ENCODE results near the gene ITGB3.

The ITGB3 gene

GRCh38 chr17:47332287-47332686 is 78.7 kb downstream of the ITGB3 start:
- H3K9me3 Mint-ChIP-seq: no peaks in the 10 kb centered on the region
- peaks cover 26% of the 10 kb centered on the region for H3K36me3 Mint-ChIP-seq (ENCODE audit: low read depth)
- no peak overlapping the region for H3K27ac Mint-ChIP-seq
- H3K27me3 Mint-ChIP-seq: no peaks in the 10 kb centered on the region
- H3K4me3 Mint-ChIP-seq: no peak overlapping the region
- H3K4me1 Mint-ChIP-seq (ENCODE audit: low read depth): no peaks in the 10 kb centered on the region

GRCh38 chr17:47335101-47335936 is 81.7 kb downstream of the ITGB3 start:
- no peaks in the 10 kb centered on the region for H3K9me3 Mint-ChIP-seq
- peaks cover 26% of the 10 kb centered on the region for H3K36me3 Mint-ChIP-seq (ENCODE audit: low read depth)
- H3K4me1 Mint-ChIP-seq (ENCODE audit: low read depth): no peaks in the 10 kb centered on the region
- H3K27me3 Mint-ChIP-seq: no peaks in the 10 kb centered on the region
- no peak overlapping the region for H3K27ac Mint-ChIP-seq
- no peak overlapping the region for H3K4me3 Mint-ChIP-seq

GRCh38 chr17:47338026-47338425 is 84.4 kb downstream of the ITGB3 start:
- no peaks in the 10 kb centered on the region for H3K9me3 Mint-ChIP-seq

GRCh38 chr17:47352848-47353247 is 99.2 kb downstream of the ITGB3 start:
- Mint-ChIP-seq H3K36me3 (ENCODE audit: low read depth) (peaks cover 6% of the 10 kb centered on the region), H3K4me1 (ENCODE audit: low read depth) (no peaks in the 10 kb centered on the region), H3K27me3 (no peaks in the 10 kb centered on the region), H3K27ac (no peak overlapping the region), H3K4me3 (no peak overlapping the region), H3K9me3 (no peaks in the 10 kb centered on the region)

More at GRCh38 chr17:47338026-47338425, 84.4 kb downstream of the ITGB3 start:
- H3K4me1 Mint-ChIP-seq (ENCODE audit: low read depth): no peaks in the 10 kb centered on the region
- H3K4me3 Mint-ChIP-seq: no peak overlapping the region
- no peak overlapping the region for H3K27ac Mint-ChIP-seq
- H3K27me3 Mint-ChIP-seq: no peaks in the 10 kb centered on the region
- peaks cover 23% of the 10 kb centered on the region for H3K36me3 Mint-ChIP-seq (ENCODE audit: low read depth)

GRCh38 chr17:47358652-47359051 is 105.0 kb downstream of the ITGB3 start:
- no peaks in the 10 kb centered on the region for H3K4me1 Mint-ChIP-seq (ENCODE audit: low read depth)
- peaks cover 6% of the 10 kb centered on the region for H3K36me3 Mint-ChIP-seq (ENCODE audit: low read depth)
- H3K9me3 Mint-ChIP-seq: no peaks in the 10 kb centered on the region
- H3K27me3 Mint-ChIP-seq: no peaks in the 10 kb centered on the region
- no peak overlapping the region for H3K4me3 Mint-ChIP-seq
- no peak overlapping the region for H3K27ac Mint-ChIP-seq

Measured in stimulated activated naive CD8-positive, alpha-beta T cell treated with anti-CD3 and anti-CD28 coated beads, Interleukin-15, Interleukin-2, amounts not matched to agents 100 ng/mL and 50 ng/mL, for 24 hours (primary cell).